Left ventricle myocardium inferior (tissue), 1 donor: ENCODE data around the gene TULP4. TPM values are rescaled to one million over a fixed set of nuclear protein-coding genes. Genes with fewer than 3 reads are reported as not detected.

Experiments
- DNase-seq: peaks from one replicate; pipeline ENCODE4 v3.0.0-alpha.2; 2020
- H3K27ac ChIP-seq: fragments of 200-600 bp; replicated peaks from 2 replicates; pipeline ENCODE4 v1.8.0; 2021
- H3K27me3 ChIP-seq: fragments of 200-600 bp; 2 replicates; pipeline ENCODE4 v1.8.0; 2021; ENCODE audit warnings: low read depth
- H3K36me3 ChIP-seq: fragments of 200-600 bp; 2 replicates; pipeline ENCODE4 v1.8.0; 2021
- H3K4me1 ChIP-seq: fragments of 200-600 bp; 2 replicates; pipeline ENCODE4 v1.8.0; 2021
- H3K4me3 ChIP-seq: fragments of 200-600 bp; 2 replicates; pipeline ENCODE4 v1.8.0; 2021; ENCODE audit warnings: mild to moderate bottlenecking, moderate library complexity
- H3K9me3 ChIP-seq: fragments of 200-600 bp; replicated peaks from 2 replicates; pipeline ENCODE4 v1.8.0; 2021
- CTCF ChIP-seq: fragments of 200-600 bp; IDR thresholded peaks from 2 replicates; pipeline ENCODE4 v1.8.0; 2021; ENCODE audit warnings: antibody characterized with exemption, mild to moderate bottlenecking, borderline replicate concordance
- intact Hi-C: fragments of 100-400 bp; cut with micrococcal nuclease; formaldehyde crosslinking; loops from one replicate; pipeline ENCODE4 v1.11.0; 2022
- total RNA-seq: library from RNA; stranded (reverse); fragmentation: NEBNext Ultra II Directional; extraction: Animal tissue kit (Norgen Biotek cat#: 25700); gene quantifications from one replicate; pipeline ENCODE4 v1.2.1, GENCODE V29; 2021
- donor health status: DM: no; HTN: yes; CAD: no; lungs with severe emphysema.

Gene TULP4
- total RNA-seq, 1 donor from 2014 or later: 111 TPM

- no peak for TF ChIP-seq CTCF
- intact Hi-C loops: no loop called here
- H3K4me3 ChIP-seq: no peak overlapping the region
- no peak for DNase-seq
- peaks cover 31% of the 10 kb centered on the region for H3K4me1 ChIP-seq
- no peak overlapping the region for H3K27ac ChIP-seq
- H3K27me3 ChIP-seq: no peaks in the 10 kb centered on the region
- peaks cover 20% of the 10 kb centered on the region for H3K36me3 ChIP-seq
- peaks cover 4% of the 10 kb centered on the region for H3K9me3 ChIP-seq
Measured at GRCh38 chr6:158413814-158414565, 101.7 kb downstream of the TULP4 start.

GRCh38 chr6:158414851-158415262 lies 102.6 kb downstream of the TULP4 start:
- no peak overlapping the region for H3K4me3 ChIP-seq
- H3K9me3 ChIP-seq: peaks cover 13% of the 10 kb centered on the region
- H3K27ac ChIP-seq: no peak overlapping the region
- H3K4me1 ChIP-seq: peaks cover 22% of the 10 kb centered on the region
- DNase-seq: no peak
- TF ChIP-seq CTCF: no peak
- intact Hi-C loops: no loop called here
- no peaks in the 10 kb centered on the region for H3K27me3 ChIP-seq
- peaks cover 24% of the 10 kb centered on the region for H3K36me3 ChIP-seq

DNA sequence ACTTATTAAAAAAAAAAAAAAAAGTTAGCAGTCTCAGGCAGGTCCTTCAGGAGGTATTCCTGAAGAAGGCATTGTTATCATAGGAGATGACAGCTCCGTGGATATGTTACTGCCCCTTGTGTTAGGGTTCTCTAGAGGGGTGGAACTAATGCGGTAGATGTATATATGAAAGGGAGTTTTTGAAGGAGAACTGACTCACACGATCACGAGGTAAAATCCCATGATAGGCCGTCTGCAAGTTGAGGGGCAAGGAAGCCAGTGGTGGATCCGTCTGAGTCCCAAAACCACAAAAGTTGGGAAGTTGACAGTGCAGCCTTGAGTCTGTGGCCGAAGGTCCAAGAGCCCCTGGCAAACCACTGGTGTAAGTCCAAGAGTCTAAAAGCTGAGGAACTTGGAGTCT lies 103.4 kb downstream of the TULP4 start:
- H3K9me3 ChIP-seq: peaks cover 13% of the 10 kb centered on the region
- H3K27me3 ChIP-seq: no peaks in the 10 kb centered on the region
- no peak for TF ChIP-seq CTCF
- H3K36me3 ChIP-seq: peaks cover 24% of the 10 kb centered on the region
- no peak for DNase-seq
- no peak overlapping the region for H3K27ac ChIP-seq
- H3K4me1 ChIP-seq: peaks cover 14% of the 10 kb centered on the region
- intact Hi-C loops: no loop called here
- no peak overlapping the region for H3K4me3 ChIP-seq

- Histone ChIP-seq H3K4me1 (peaks cover 8% of the 10 kb centered on the region), H3K9me3 (peaks cover 13% of the 10 kb centered on the region), H3K27me3 (no peaks in the 10 kb centered on the region), H3K4me3 (no peak overlapping the region), H3K27ac (no peak overlapping the region), H3K36me3 (peaks cover 24% of the 10 kb centered on the region)
- intact Hi-C loops: no loop called here
- DNase-seq: no peak
- TF ChIP-seq CTCF: no peak
Measured at GRCh38 chr6:158416883-158417759, 104.9 kb downstream of the TULP4 start.

DNA sequence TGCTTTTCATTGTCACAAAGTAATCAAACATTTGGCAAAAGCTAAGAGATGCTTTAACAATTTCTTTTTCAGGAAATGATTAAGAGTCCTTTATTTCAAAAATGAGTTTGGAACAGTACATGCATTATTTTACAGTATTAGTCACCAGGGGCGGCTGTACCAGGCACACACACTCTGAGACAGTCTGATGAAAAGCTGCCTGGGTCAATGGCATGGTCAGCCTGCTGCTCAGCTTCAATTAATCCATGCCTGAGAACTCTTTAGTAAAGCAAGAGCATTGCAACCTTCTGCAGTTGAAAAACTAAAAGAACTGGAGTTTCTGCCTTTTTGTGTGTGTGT lies 105.5 kb downstream of the TULP4 start:
- Histone ChIP-seq H3K27me3 (no peaks in the 10 kb centered on the region), H3K4me3 (no peak overlapping the region), H3K36me3 (peaks cover 24% of the 10 kb centered on the region), H3K4me1 (peaks cover 8% of the 10 kb centered on the region), H3K9me3 (peaks cover 13% of the 10 kb centered on the region), H3K27ac (no peak overlapping the region)
- intact Hi-C loops: no loop called here
- TF ChIP-seq CTCF: no peak
- no peak for DNase-seq
